Lower leg skin (tissue), 3 donors: Measurements from ENCODE around the gene PI3.

Experiments used
- CTCF ChIP-seq, 3 donors: fragments of 450-650 bp; IDR thresholded peaks; one replicate each; pipeline ENCODE4 v1.5.1; 2016; ENCODE audit warnings: antibody characterized with exemption in 3 of 3, mild to moderate bottlenecking in 3 of 3, moderate library complexity in 2 of 3
- POLR2A ChIP-seq, 2 donors: fragments of 450-650 bp; IDR thresholded peaks; one replicate each; pipeline ENCODE4 v1.6.1; 2016 to 2017; ENCODE audit warnings: antibody characterized with exemption in 2 of 2, mild to moderate bottlenecking in 1 of 2, moderate library complexity in 1 of 2

- no peak for TF ChIP-seq CTCF (IDR thresholded peaks at IDR 0.05)
- TF ChIP-seq POLR2A (IDR thresholded peaks at IDR 0.05), result no peak
Measured at GRCh38 chr20:45218124-45218523, 43.4 kb downstream of the PI3 start.
